RKO (cell line): ENCODE results near the gene HEATR5A.

Experiments
- DNase-seq: peaks from one replicate; pipeline ENCODE4 v3.0.0-alpha.2; 2016; ENCODE audit warnings: low spot score

Gene HEATR5A

DNA sequence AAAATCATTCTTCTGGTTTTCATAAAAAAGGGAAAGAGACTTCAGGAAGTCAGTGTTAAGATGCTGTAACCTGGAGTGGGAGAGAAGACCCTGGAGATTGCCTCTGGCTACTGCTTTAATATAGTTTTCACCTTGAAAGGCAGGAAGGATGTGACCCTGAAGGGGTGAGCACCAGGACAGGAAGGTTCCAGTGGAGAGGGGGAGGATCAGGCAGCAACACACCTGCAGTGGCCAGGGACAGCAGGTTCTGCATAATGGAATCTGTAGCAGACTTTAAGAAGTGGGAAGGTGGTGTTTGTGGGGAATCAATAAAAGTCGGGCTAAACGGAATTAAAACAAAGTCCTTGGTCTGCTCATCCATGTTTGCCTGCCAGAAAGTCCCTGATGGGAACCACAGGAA is 6.3 kb upstream of the HEATR5A start:
- no peak for DNase-seq

DNA sequence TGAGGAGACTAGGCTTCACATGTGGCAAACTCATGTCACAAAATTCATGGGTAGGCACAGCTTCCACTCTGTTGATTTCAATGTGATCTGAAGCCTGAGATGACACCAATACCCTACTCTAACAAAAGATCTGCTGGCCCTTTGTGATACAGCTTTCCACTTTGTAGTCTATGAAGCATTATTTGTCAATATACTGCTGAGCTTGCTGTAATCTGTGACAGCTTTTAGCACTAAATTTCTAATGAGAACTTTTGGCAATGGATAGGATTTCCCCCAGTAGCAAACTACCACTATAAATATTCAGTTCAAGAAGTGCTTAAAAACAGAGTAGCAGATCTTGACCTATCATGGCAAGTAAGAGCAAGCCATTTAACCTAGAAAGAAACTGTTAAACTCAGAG is 5.6 kb upstream of the HEATR5A start:
- no peak for DNase-seq

DNA sequence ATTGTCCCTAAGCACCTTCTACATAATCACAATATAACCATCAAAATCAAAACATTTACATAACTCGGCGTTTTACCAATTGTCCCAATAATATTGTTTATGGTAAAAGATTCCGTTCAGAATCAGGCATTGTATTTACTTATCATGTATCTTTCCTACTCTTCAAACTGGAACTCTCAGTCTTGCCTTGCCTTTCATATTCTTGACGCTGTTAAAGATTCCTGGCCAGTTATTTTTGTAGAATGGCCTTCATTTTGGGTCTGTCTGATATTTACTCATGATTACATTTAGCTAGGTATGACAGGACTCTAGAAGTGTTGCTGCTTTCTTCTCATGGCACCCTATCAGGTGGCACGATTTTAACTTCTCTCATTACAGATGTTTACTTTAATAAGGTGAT is 850 bp upstream of the HEATR5A start:
- DNase-seq: no peak

DNA sequence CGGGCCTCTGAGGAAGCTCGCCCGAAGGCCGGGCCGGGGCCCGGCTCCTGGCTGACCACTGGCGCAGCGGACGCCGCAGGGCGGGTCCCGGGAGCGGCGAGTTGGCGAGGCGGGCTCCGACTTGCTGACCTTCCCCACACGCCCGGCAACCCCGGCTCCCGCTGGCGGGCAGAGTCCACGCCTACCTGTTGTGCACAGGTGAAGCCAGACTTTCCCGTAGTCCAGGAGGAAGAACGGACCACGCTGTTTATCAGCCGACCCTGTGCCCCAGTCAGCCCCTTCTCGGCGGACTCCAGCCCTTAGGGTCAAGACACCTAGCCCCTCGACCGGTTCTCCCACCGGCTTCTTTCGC is 407 bp downstream of the HEATR5A start:
- DNase-seq: peak; percentile 56

DNA sequence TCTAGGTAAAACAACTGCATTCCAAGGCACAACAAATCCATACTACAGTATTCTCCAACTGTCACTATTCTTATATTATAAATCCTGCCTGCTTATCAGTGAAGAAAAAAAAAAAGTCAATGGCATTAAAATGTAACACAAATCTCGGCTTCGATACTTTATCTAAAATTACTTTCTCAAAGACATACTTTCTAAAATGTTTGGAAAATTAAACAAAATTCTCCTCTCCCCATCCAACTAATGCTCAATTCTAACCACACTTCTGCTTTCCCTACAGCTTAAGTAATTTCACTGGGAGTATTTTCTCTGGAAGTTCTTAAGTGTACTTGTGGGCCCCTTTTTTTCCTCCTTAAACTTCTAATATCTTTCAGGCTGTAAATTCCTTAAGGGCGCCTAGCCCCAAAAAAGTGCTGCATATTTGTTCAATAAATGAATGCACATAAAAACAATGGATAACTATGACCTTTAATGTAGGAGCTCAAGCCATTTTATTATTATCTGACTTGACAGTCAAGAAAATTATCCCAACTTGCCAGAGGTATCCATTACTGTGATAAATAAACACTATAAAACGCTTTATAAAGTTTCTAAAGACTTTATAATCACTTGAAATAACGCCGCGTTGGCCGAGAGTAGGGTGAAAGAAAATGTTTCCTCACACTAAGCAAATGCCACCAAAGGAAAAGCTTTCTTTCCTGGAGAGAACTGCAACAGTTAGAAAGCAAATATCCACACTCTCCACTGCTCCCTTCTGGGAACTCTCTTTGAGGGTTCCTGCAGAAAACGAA is 977 bp downstream of the HEATR5A start:
- DNase-seq: peak; percentile 31

DNA sequence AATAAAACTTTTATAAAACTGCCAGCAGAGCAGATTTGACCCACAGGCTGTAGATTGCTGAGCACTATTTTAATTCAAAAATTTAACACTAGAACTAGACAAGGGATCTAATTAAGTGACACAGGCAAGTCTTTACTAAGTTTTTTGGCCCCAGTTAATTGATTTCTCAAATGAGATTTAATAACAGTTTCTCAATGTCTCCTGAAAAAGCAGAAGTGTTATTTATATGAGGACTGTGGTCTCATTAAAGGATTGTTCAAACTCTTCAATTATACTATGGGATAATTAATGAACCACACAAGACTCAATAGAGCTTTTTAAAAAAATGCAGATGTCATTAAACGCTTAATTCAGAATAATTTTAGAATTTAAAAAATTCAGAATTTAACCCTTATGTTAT is 1.9 kb downstream of the HEATR5A start:
- no peak for DNase-seq

DNA sequence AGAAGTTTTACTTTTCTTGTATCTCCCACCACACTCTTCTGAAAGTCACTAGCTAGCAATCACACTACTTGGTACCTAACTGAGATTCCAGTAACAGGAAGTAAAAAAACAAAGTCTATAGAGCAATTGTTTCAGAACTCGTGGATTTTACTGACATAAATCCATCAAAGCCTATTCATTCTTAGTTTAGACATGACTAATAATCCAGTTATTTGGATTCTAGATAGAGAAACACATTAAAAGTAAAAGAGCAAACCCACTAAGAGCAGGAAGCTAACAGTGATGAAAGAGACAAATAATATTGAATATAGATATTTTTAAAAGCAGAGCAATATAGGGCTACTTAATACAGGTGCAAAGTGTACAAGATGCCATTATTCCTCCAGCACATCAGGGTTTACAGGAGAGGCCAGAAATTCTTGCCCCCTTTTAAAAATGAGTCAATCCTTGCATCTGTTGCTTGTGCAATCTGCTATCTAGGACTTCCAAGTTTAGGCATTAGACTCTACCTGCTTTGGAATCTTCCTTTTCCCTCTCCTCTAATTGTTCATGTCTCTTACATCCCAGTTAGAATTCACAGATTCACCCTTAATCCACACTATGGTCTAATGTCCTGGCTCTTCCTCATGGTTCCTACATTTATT is 6.0 kb downstream of the HEATR5A start:
- peak; percentile 58 for DNase-seq

DNA sequence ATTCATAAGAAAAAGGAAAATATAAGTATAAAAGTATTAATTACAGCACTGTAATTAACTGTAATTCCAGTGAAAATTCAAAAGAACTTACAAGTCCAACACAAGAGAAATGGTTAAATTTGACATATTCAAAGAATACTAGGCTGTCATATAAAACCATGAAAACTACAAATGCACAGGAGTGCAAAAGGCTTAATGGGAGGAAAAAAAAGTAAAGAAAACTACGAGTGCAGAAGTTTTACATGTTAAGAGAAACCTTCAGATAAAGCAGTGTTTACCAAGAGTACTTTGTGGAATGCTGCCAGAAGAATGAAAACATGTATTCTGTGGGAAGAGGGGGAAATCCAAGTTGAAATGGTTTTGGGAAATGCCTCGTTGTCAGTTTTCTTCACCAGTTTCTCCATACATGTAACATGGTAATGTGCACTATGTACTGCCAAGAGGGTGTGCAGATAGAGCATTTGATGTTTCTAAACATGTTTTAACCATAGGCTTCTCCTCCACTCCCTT is 9.1 kb downstream of the HEATR5A start:
- no peak for DNase-seq

DNA sequence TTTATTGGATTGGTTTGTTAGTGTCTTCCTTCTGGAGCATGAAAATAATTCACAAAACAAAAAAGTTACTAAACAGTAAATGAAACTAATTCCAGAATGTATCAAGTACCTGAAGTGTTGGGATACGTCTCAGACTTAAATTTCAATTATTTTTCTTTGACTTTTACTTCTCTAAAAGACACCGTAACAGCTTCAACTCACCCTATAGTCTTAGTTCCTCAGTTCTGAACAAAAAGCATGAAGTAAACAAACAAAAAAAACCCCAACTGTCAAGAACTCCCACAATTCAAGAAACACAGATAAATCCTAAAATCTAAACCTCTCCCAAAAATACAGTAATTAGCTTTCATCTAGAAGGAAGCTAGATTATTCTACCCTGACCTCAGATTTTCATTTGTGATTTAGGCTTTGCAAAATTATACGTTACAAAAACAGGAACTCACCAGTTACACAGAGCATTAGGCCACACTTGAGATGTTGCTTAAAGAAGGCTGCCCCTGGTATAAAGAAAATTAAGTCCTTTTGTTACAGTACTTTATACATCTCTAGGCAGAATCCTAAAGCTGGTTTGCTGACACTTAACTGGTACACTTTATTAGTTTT is 10.2 kb downstream of the HEATR5A start:
- DNase-seq: no peak

DNA sequence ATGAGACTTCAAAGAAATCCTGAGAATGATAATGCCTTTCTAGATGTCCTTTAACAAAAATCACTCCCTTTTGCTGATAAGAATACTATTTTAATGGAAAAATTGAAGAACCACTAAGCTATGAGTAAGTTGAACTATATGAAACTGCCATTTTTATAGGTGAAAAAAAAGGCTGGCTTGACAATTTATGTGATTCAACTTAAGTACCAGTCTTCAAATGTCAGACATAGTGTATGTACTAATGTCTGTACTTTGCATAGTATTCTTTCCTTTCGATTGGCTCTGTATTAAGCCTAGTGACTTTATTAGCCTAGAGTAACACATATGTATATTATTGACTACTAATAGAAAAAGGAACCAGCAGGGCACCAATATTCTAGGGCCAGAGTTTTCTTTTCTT is 11.9 kb downstream of the HEATR5A start:
- DNase-seq: no peak

DNA sequence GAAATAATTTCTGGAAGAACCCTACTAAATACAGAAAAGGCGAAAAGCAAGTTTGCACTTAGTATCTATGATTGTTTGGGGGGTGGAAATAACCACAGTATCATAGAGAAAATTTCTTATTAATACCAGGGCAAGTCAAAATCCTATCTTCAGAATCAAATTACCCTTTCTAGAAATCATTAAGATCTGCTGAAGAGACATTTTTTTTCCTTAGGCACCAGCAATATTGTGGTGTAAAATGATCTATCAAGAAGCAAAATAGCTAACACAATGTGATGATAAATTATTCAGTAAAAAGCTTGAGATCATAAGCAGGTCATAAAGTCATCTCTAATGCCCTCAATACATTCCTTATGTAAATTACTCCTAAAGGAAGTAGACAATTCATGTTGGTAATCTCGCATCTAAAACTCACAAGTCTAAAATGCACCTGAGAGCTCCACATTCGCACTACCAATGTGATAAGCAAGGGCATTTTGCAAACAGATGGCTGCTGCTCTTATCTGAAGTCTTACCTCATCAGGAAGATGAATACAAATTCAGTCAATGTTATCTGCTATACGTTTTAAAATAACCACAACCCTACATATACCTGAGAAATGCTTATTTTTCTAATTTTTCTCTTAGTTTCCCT is 14.6 kb downstream of the HEATR5A start:
- DNase-seq: no peak

DNA sequence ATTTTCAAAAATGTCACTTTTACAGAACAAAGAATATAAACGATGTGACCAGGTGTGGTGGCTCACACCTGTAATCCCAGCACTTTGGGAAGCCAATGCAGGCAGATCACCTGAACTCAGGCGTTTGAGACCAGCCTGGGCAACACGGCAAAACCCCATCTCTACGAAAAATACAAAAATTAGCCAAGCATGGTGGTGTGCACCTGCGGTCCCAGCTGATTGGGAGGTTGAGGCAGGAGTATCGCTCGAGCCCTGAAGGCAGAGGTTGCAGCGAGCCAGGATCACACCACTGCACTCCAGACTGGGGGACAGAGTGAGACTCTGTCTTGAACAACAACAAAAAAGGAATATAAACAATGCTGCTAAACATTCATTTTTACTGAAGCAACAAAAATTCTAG is 15.2 kb downstream of the HEATR5A start:
- DNase-seq: no peak

DNA sequence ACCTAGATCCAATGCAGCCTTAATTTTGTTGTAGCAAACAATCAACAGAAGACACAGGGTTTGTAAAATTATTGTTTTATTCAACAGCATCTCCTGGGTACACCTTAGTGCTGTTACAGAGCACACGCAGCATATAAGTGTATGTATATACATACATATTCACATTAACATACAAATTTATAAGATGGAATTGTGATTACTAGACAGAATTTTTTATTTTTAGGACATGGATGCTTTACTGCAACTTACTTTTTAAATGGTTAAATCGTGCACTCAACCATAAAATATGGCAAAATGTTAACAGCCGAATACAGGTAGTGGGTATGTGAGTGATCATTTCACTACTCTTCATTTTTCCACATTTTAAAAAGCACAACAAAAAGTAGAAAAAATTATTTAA is 16.6 kb downstream of the HEATR5A start:
- DNase-seq: no peak

DNA sequence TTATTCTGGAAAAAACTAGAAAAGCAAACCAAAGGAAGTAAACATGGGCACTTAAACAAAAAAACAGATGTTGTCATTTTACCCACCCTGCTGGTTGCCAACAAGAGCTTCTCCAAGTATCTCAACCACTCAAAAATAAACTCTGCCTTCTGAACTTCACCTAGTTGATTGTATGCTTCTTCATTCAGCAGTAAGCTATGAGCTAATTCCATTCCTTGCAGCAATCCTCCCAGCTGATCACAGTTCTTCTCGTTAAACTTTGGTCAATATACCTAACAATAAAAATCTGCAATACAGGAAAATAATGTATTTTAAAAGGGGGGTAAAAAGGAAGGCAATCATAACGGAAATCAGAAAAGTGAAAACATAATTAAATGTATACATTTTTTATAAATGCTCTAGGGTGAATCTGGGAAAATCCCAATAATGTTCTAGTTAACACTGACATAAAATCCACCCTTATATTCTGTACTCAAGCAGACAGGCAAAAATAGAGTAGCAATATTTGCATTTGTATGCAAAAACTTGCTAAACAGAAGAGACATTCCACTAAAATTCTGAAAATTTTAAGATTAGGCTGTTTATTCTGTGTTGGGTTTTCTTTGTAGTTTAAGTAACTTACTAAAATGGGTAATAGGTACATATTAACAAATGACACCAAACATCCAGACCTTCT is 17.4 kb downstream of the HEATR5A start:
- no peak for DNase-seq

DNA sequence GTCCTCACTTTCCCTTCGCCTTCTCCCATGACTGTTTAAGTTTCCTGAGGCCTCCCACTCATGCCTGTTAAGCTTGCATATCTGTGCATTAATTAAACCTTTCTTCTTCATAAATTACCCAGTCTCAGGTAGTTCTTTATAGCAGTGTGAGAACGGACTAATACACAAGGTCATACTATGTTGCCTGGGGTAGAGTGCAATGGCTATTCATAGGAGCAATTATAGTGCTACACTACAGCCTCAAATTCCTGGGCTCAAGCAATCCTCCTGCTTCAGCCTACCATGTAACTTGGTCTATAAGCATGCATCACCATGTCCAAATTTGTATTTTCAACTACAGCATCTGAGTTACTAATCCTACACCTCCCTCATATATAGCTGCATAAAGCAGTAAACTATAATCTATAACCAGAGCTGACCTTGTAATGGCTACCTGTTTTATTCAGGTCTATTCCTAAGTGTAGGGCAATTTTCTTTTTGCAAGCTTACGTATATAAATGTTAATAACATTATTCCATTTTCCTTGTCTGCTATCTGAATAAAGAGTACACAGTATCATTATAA is 18.9 kb downstream of the HEATR5A start:
- no peak for DNase-seq

DNA sequence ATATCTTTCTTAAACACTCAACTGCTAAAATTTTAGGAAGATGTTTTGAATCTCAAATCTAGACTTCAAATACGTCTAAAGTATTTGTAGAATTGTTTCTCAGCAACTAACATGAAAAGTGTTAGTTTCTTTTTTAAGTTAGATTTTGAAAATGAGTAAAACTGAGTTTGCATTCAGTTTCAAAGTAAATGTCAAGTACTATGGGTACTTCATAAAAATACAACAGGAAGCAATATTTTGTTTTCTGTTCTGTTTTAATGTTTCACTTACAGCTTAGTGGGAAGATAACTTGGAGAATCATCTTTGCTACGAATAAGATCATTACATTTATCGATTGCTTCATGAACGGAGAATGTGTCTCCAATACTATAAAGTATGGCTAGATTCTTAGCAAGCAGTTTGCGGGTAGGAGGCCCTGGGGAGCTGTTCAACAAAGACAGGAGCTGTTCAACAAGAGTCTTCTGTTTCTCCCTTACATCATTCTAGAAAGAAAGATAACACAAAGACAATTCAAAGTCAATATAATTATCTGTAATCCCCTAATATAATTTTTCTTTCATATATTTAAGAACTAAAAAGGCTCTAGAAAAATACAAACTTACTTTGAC is 20.2 kb downstream of the HEATR5A start:
- DNase-seq: no peak

DNA sequence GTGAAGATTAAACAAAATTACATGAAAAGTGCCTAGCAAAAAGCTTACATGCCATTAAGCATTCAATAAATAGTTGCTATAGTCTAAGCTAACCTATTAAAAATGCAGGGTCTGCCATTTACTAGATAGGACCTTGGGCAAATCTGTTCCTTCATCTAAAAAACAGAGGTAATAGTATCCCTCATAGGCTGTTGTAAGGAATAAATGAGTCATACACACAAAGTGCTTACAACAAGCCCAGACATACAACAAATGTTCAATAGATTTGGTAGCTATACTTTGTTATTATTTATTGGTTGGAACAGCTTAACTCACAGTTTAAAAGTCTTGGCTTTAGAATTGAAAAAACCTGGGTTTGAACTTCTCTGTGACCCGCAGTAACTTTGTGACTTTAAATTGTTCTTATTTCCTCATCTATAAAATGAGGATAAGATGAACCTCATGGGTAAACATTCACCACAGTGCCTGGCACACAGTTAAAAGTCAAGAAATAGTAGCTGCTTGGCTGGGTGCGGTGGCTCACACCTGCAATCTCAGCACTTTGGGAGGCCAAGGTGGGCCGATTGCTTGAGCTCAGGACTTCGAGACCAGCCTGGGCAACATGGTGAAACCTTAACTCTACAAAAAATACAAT is 24.7 kb downstream of the HEATR5A start:
- no peak for DNase-seq

DNA sequence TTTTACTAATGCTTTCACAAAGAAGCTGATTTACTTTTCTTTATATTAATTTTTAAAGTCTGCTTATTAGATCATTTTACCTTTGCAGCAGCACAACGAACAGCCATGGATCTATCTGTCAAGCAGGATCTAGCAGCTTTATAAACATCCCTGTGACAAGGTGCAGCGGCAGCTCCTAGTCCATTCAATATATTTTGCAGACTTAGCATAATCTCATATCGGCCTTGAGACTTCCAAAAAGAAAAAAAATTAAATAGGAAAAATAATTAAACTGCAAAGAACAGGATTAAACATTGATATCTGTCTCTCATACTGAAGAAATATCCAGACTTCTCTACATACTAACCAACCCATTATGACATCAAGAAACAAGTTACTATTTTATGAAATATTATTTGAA is 25.2 kb downstream of the HEATR5A start:
- no peak for DNase-seq

DNA sequence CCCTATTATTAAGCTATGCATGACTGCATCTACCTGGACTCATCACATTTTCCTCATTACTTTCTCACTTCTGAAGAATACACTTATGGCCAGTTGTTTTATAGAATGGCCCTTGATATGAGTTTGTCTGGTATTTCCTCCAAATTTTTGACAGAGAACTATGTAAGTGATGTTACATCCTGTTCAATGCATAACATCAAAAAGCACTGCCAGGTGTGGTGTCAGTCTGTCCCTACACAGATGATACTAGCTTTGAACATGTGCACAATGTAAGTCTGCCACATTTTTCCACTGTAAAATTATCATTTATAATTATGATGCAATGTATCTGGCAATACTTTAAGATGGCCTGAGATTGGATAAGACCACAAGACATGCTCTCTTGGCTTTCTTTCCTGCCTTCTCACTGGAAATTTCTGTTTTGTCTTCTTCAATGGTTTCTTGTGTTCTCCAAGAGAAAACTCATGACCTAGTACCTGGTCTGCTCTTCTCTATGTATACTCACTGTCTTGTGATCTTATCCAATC is 28.3 kb downstream of the HEATR5A start:
- no peak for DNase-seq

DNA sequence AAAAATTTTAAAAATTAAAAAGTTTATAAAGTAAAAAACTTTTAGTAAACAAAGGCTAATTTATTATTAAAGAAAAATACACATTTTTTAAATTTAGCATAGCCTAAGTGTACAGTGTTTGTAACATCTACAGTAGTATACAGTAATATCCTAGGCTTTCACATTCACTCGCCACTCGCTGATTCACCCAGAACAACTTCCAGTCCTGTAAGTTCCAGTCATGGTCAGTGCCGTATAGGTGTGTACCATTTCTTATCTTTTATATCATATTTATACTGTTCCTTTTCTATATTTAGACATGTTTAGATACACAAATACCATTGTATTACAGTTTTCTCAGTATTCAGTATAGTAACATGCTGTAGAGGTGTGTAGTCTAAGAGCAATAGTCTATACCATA is 28.9 kb downstream of the HEATR5A start:
- no peak for DNase-seq

DNA sequence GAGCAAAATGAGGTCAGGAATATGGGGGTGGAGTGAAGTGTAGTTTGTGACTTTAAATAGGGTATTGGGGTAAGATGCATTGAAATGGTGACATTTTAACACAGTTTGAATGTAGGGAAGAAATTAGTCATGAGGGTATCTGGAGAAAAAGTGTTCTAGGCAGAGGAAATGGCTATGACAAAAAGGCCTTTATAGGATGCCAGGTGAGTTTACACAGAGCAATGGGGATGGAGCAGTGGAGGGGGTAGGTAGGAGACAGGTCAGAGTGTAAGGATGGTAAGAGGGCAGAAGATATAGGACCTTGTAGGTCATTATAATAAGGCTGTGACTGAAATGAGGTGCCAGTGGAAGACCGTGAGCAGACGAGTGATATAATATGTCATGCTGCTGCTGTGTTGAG is 30.4 kb downstream of the HEATR5A start:
- DNase-seq: no peak
